Measurements from ENCODE around the gene LY6G6D.

The LY6G6D gene

GRCh38 chr6:31721351-31722020, 6.3 kb downstream of the LY6G6D start, which contains the start of gene LY6G6C:
TSS of gene LY6G6C (minus strand) at chr6:31721746. CDS start at chr6:31721679, 67 bp downstream.
- no peak for DNase-seq

GRCh38 chr6:31722173-31722572, 7.0 kb downstream of the LY6G6D start:
- DNase-seq, result no peak

DNA sequence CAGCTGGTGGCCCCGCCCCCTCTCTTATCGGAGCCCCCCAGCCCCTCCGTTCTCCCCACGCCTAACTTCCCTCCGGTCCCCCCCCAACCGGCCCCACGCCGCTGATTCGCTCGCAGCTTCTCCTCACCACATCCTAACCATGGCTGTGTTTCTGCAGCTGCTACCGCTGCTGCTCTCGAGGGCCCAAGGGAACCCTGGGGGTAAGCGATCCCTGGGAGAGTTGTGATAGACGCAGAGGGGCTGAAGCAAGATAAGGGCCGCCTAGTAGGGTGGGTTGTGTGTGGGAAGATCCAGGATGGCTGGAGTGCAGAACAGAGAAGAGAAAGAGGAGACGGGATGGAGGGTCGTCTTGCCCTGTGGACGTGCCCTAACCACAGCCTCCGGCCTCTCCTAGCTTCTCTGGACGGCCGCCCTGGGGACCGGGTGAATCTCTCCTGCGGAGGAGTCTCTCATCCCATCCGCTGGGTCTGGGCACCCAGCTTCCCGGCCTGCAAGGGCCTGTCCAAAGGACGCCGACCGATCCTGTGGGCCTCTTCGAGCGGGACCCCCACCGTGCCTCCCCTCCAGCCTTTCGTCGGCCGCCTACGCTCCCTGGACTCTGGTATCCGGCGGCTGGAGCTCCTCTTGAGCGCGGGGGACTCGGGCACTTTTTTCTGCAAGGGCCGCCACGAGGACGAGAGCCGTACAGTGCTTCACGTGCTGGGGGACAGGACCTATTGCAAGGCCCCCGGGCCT, 8.3 kb downstream of the LY6G6D start, which contains the start of gene MPIG6B:
Gene MPIG6B, plus strand, starts transcription at position 129 of the 735 bp plus-strand sequence. Its CDS starts 11 bp downstream, at position 140.
- DNase-seq, result no peak

GRCh38 chr6:31723980-31724691, 9.0 kb downstream of the LY6G6D start:
- no peak for DNase-seq

DNA sequence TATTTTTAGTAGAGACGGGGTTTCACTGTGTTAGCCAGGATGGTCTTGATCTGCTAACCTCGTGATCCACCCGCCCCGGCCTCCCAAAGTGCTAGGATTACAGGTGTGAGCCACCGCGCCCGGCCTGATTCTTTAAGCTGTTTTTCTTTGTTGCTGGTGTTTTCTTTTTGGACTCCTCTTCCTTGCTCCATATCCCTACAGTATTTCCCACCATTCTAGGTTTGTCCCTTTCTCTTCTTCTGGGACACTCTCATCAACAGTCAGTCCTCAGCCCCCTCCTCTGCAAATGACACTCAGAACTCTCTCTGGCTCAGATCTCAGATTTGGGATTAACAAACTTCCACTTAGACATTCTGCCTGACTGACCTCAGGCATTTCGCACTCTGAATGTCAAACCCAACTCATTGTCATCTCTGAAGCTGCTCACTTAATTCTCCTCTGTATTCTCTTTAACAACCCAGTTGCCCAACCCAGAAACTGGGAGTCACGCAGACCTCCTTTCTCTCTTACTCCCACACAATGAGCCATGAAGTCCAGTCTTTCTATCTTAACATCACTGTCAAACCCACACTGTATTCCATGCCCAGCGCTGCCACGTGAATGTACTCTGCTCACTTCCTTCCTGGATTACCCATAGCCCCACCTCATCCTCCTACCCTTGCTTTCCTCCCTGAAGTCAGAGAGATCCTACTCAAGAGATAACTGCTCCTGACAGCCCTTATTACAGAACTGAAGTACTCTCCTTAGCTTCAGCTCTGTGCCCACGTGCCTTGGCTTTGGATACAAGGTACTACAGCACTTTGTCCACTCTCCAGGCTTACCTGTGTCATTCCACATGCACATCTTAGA, 10.6 kb downstream of the LY6G6D start:
- no peak for DNase-seq

DNA sequence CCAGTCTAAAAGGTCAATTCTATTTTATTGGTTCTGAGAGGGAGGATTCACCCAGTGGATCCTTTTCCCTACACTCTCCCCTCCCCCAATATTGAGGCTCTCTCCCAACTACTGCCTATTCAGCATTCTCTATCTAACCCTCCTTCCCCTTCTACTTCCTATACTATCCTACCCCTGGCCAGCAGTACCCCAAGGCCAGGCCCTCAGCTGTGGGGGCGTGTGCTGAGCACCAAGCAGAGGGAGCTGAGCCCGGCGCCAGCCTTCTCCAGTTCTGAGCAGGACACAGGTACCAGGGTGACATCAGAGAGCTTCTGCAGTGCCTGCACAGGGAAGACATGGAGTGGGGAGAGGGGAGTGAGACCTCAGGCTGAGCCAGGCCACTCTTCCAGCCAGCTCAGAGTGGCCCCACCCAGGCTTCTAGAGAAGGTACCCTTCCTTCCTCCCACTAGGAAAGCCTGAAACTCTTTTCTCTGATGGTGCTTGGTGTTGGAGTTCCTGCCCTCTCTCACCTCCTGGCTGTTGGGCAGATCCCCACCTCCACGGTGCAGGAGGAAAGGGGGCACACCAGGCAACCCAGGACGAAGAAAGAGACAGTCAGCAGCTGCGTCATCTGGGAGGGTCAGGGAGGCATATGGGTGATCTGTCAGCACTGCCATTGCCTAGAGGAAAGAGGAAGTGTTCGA, 12.0 kb downstream of the LY6G6D start:
- DNase-seq, result no peak

DNA sequence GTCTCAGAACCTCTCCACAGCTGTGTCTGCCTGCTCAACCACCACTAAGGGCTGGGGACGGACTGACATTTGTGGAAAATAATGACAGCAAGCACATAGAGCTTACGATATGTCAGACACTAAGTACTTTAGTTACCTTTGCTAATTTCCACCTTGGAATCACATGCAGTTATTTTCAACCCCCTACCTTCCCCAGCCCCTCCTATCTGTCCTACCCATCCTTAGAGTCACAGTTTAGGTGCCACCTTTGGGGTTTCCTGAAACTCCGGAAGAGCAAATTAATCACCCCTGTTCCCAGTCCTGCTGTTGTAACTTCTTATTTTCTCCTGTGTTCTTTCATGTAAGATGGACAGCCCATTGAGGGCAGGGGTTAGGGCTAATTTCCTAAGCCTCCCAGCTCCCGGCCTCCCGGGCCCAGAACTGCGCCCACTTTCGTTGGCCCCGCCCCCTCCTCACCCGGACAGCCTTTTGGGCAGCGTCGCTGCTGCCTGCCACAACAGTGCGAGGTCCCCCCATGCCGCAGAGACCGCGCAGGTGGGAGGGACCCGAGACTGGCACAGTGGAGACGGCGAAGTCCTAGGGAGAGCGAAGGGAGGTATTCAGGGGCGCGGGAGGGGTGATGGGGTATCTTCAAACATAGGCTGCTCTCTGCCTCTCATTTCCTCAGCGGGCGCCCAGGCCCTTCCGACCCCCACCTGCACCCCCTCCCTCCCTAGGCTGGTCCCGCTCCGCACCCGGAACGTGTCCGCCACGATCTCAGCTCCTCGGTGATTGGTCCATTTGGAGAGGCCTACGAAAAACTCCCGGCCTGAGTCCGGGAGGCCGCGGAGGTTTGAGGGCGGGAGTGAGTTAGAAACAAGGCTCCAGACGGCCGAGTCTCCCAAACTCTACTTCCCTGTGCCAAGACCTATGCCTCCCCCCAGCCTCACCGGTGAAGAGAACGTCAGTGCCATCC, 12.8 kb downstream of the LY6G6D start:
- peak; percentile 28 for DNase-seq

- no peak for DNase-seq
These were observed 13.8 kb downstream of the LY6G6D start, which contains the start of gene DDAH2 for GRCh38 chr6:31728767-31729514. TSS of gene DDAH2 (minus strand) at chr6:31729299. CDS start at chr6:31729161, 138 bp downstream.

- peak; percentile 82 for DNase-seq
These were observed 14.4 kb downstream of the LY6G6D start for GRCh38 chr6:31729515-31729978.

DNA sequence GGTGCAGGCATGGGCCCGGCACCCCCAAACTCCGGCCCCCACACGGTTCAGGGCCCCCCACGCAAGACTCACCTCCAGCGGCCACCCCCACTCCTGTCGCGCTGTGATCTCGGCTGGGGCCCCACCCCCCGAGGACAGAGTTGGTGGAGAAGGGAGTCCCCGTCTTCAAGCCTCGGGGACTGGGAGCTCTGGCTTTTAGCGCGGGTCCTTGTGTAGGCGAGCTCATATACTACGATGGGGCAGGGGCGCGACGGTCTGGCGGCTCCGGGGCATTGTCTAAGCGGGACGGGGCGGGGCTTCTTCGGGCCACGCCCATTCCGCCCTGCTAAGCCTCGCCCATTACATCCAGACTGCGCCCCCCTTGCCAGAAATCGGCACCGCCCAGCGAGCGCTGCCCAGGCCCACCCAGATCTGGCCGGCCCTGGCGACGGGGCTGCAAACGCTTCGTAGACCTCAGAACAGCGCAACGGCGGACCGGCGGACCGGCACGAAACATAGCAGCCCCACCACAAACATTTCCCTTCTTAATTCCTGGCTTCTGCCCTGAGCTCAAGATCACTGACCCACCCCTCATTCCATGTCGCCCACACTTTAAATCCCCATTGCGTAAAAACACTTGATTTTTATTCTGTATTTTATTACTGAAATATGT, 15.0 kb downstream of the LY6G6D start:
- DNase-seq, result peak; percentile 74

DNA sequence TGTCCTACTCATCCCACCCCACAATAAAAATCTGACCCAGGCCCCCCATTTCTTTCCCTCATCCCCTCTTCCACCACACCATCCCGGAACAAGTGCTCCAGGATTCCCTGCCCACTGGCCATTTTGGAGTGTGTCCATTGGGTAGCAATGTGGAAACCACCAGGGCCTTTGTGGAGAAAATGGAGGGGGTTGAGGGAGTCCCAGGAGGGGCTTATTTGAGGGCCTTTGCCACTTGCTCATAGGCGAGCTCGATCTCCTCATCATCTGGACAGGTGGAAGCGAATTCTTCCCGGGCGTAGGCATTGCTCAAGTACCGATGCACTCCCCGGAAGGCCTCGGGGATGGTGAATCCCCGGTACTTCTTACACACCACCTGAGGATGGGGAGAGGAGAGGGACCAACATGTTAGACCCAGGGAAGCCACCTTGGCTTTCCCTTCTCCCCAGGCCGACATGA, 15.5 kb downstream of the LY6G6D start:
- DNase-seq, result no peak

- DNase-seq, result no peak
These were observed 16.9 kb downstream of the LY6G6D start for GRCh38 chr6:31732029-31732428.

- DNase-seq, result no peak
These were observed 18.6 kb downstream of the LY6G6D start for GRCh38 chr6:31733734-31734133.

DNA sequence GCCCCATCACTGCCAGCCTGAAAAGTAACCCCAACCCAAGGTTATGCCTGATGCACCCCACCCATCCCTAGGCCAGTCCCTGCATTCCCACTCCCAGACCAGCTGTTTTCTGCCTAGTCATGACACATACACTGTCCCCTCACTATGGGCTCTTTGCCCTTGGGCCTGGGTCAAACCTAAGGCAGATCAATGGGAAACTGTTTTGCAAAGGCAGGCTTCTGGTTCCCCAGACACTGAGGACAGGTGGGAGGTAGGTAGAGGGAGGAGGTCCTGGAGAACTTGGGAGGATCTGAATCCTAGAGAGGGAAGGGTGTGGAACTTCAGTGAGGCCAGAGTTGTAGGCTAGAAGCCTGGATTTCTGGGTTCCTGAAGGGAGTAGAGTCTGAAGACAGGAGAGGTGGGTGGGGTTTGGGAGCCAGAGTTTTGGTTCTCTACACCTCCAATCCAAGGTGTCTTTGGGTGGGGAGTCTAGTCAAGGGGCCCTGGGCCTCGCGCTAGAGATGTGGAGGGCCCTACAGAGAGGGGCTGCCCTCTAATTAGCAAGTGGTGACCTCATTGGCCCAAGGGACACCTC, 19.2 kb downstream of the LY6G6D start:
- DNase-seq, result no peak

DNA sequence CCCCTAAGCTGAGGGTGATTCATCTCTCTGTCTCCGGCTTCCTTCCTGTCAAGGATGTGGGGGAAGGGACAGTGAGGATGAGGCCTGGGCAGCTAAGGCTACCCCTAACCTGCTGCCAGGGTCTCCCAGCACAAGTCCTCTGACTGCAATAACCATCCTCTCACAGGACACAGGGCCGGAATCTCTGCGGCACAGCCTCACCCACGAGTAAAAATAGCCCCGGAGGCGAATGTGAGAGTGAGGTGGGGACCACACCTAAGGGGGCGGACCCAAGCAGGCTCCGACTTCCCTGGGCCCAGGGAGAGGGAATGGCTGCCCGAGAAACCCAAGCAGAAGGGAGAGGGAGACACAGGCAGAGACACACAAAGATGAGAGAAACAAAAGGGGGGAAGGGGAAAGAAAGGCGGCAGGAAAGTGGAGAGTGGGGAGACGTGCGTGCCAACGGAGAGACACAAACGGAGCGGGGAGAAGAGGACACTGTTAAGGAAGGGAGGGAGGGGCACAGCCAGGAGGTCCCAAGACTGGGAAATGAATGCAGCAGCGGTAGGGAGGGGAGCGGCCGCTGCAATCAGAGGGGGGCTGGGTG, 19.8 kb downstream of the LY6G6D start:
- peak; percentile 82 for DNase-seq

- peak; percentile 81 for DNase-seq
These were observed 21.0 kb downstream of the LY6G6D start, which contains the start of gene CLIC1 for GRCh38 chr6:31736021-31736767. TSS of gene CLIC1 (minus strand) at chr6:31736530. CDS start at chr6:31736300, 230 bp downstream.

GRCh38 chr6:31736768-31737314, 21.7 kb downstream of the LY6G6D start:
- DNase-seq, result no peak
